Mammary epithelial cell (primary cell): ENCODE data around the gene COQ10A.

Experiments
- CTCF ChIP-seq, 2 donors: IDR thresholded peaks in 1 of 2; conservative IDR thresholded peaks in 1 of 2; 2 replicates each; pipeline ENCODE4 v1.5.1; 2011 to 2012; ENCODE audit warnings: inconsistent platforms in 2 of 2, low read length in 2 of 2, mild to moderate bottlenecking in 2 of 2, control low read depth in 1 of 2, low read depth in 1 of 2; ENCODE audit not compliant: insufficient read depth in 1 of 2; ENCODE audit errors: extremely low read depth in 1 of 2
- EZH2 ChIP-seq: IDR thresholded peaks from 2 replicates; pipeline ENCODE4 v1.6.1; 2012; ENCODE audit warnings: low read length, inconsistent platforms, borderline replicate concordance

GRCh38 chr12:56224954-56225353 lies 41.8 kb upstream of the COQ10A start:
- no peak for TF ChIP-seq CTCF (conservative IDR thresholded peaks at IDR 0.05 in 1 of 2, IDR thresholded peaks at IDR 0.05 in 1 of 2; ENCODE audit: extremely low read depth in 1 of 2, insufficient read depth in 1 of 2, low read depth in 1 of 2, low read length in 2 of 2)
- TF ChIP-seq EZH2: no peak
